ENCODE results near the gene CNTRL. TPM values are rescaled to one million over a fixed set of nuclear protein-coding genes. Genes with fewer than 3 reads are reported as not detected.
"Not testable (repeated sequence)": the region's sequence is repeated elsewhere in the genome, so short reads cannot be mapped to it uniquely, and the experiment has no call there.

The CNTRL gene
- total RNA-seq, 1 donor from 2014 or later, result 23.3 TPM

DNA sequence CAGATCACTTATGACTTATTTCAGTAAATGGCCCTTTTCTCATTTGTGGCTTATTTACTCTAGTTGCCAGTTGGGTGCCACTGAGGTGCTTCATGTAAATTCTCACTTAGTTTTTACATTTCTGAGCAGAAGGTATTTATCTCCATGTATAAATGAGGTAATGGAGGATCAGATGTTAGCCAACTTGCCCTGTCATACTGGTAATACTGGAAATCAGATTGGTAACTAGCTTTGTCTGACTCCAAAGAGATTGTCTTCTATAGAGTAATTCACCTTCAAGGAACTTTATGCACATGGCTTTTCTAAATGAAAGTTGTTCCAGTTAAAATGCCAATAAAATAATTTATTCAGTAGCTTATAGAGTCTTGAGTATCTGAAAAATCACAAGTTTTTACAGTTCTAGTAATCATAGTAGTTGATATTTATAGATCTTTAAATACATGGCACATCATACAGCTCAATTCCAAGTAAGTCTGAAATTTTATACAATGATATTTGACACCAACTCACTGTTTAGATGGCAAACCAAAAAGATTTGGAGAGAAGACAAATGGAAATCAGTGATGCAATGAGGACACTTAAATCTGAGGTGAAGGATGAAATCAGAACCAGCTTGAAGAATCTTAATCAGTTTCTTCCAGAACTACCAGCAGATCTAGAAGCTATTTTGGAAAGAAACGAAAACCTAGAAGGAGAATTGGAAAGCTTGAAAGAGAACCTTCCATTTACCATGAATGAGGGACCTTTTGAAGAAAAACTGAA, 98.2 kb downstream of the CNTRL start:
- H3K4me3 Mint-ChIP-seq, result no peak overlapping the region

DNA sequence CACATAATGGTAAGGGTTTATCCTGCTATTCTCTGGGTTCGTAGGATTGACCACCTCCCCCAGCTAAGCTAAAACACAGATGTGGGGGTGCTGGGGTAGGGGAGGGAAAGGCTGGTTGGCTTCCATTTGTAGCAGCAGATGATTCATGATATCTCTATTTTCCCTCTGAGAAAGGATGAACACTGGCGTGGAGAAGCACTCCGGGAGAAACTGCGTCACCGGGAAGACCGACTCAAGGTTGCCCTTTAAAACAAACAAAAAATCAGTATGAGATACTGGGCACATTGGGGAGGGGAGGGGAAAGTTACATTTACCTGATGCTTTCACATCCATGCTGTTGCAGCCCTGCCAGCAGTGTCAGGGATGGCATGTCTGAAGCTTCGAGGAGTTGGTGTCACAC, 98.7 kb downstream of the CNTRL start:
- DNase-seq (ENCODE audit: low spot score in 2 of 2, unreplicated experiment in 2 of 2), result no peak
- Mint-ChIP-seq H3K9me3 (no peaks in the 10 kb centered on the region), H3K4me3 (no peak overlapping the region), H3K27ac (no peak overlapping the region), H3K36me3 (peaks cover 35% of the 10 kb centered on the region), H3K4me1 (no peaks in the 10 kb centered on the region), H3K27me3 (ENCODE audit: low read depth) (no peaks in the 10 kb centered on the region)
- TF ChIP-seq, protein P1, sequence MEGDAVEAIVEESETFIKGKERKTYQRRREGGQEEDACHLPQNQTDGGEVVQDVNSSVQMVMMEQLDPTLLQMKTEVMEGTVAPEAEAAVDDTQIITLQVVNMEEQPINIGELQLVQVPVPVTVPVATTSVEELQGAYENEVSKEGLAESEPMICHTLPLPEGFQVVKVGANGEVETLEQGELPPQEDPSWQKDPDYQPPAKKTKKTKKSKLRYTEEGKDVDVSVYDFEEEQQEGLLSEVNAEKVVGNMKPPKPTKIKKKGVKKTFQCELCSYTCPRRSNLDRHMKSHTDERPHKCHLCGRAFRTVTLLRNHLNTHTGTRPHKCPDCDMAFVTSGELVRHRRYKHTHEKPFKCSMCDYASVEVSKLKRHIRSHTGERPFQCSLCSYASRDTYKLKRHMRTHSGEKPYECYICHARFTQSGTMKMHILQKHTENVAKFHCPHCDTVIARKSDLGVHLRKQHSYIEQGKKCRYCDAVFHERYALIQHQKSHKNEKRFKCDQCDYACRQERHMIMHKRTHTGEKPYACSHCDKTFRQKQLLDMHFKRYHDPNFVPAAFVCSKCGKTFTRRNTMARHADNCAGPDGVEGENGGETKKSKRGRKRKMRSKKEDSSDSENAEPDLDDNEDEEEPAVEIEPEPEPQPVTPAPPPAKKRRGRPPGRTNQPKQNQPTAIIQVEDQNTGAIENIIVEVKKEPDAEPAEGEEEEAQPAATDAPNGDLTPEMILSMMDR (IDR thresholded peaks at IDR 0.05; ENCODE audit: unreplicated experiment), result no peak

More for the DNA sequence above, 98.2 kb downstream of the CNTRL start:
- Mint-ChIP-seq H3K36me3 (peaks cover 36% of the 10 kb centered on the region), H3K9me3 (no peaks in the 10 kb centered on the region), H3K4me1 (no peaks in the 10 kb centered on the region), H3K27me3 (ENCODE audit: low read depth) (no peaks in the 10 kb centered on the region), H3K27ac (no peak overlapping the region)
- TF ChIP-seq, protein P1 (IDR thresholded peaks at IDR 0.05; ENCODE audit: unreplicated experiment), result no peak
- no peak for DNase-seq (ENCODE audit: low spot score in 2 of 2, unreplicated experiment in 2 of 2)

DNA sequence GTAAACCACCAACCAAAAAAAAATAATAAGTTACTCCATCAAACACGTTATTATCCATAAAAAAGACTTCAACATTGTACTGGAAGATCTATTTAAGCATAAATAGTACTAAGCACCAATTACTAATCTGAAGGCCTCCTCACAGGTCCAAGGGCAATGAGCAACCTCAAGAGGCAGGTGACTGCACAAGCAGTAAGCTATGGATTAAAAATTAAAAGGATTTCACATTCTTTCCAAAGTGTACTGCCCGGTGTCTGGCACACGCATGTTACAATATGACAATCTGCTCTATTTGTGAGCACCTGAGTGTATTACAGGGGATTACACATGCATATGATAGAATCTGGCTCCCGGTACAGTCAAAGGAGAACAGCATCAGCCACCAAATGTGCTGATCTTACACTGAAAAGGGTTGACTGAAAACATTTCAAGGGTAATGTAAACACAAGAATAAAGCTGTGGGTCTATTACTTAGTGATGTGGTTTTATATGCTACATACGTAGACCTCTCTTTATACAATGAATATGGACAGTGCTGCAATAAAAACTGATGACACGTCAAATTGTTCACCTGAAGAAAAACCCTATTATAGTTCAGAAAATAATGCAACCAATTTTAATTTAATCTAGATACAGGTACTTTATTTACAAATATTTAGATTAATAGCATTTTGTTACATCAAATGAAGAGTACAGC, 104.1 kb downstream of the CNTRL start:
- TF ChIP-seq, protein P1 (IDR thresholded peaks at IDR 0.05; ENCODE audit: unreplicated experiment), result no peak
- no peaks in the 10 kb centered on the region for H3K9me3 Mint-ChIP-seq
- H3K4me3 Mint-ChIP-seq, result no peak overlapping the region
- peaks cover 13% of the 10 kb centered on the region for H3K4me1 Mint-ChIP-seq
- no peak for DNase-seq (ENCODE audit: low spot score in 2 of 2, unreplicated experiment in 2 of 2)
- peaks cover 30% of the 10 kb centered on the region for H3K36me3 Mint-ChIP-seq
- H3K27me3 Mint-ChIP-seq (ENCODE audit: low read depth), result no peaks in the 10 kb centered on the region
- H3K27ac Mint-ChIP-seq, result peak overlapping the region; percentile 16

DNA sequence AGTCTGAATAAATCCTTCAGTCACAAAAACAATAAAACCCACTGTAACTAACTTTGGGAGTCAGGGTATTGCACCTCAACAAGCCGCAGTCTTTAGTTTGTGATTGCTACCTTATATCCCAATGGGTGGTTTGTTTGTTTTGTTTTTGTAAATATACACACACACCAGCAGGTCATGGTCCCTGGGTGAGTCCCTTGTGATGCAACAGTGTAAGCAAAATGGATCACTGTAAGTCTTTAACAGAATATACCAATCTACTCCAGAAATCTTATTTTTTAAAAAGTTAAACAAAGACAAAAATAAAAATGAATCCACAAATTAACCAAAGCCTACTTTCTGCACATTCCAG, 104.6 kb downstream of the CNTRL start:
- not testable (repeated sequence) for H3K9me3 Mint-ChIP-seq; H3K27ac Mint-ChIP-seq; DNase-seq (ENCODE audit: low spot score in 2 of 2, unreplicated experiment in 2 of 2); H3K4me3 Mint-ChIP-seq; H3K27me3 Mint-ChIP-seq (ENCODE audit: low read depth)
- H3K4me1 Mint-ChIP-seq, result peaks cover 14% of the 10 kb centered on the region
- H3K36me3 Mint-ChIP-seq, result peaks cover 30% of the 10 kb centered on the region

DNA sequence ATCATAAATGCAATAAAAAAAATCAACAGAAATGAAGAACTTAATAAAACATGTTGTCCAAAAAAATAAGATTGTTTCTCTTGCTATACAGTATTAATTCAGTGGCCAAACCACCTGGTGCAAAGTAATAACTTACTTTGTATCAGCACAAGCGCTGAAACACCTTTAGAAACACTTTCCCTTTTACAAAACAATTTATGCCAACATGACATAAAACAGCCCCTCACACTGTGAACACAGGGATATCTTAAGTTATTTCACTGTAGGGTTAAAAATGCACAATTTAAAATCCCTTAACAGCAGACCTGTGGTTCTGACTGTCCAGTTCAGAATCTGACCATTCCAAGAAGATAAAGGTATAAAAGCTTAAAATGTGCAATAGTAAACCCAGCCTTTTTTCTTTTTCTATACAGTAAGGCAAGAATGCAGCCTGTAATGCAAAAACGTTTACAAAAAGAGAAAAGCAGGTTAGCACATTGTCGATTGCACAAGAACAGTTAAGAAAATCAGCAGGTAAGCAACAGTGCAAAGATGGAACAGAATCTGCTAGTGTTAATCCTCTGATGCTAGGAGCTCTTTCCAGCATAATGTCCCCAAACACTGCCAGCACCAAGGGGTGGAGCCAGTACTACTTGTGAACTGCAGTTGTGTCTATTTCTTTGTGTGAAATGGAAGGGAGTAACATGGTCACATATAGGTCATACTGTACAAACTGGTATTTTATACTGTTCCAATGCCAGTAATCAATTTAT, 105.4 kb downstream of the CNTRL start:
- no peaks in the 10 kb centered on the region for H3K27me3 Mint-ChIP-seq (ENCODE audit: low read depth)
- H3K27ac Mint-ChIP-seq, result no peak overlapping the region
- TF ChIP-seq, protein P1 (IDR thresholded peaks at IDR 0.05; ENCODE audit: unreplicated experiment), result no peak
- H3K9me3 Mint-ChIP-seq, result no peaks in the 10 kb centered on the region
- DNase-seq (ENCODE audit: low spot score in 2 of 2, unreplicated experiment in 2 of 2), result no peak
- H3K36me3 Mint-ChIP-seq, result peaks cover 28% of the 10 kb centered on the region
- H3K4me1 Mint-ChIP-seq, result peaks cover 16% of the 10 kb centered on the region
- H3K4me3 Mint-ChIP-seq, result no peak overlapping the region
